Right renal pelvis (tissue), 4 donors: ENCODE data around the gene PYROXD2. TPM values are rescaled to one million over a fixed set of nuclear protein-coding genes. Genes with fewer than 3 reads are reported as not detected.

ENCODE experiments used
- DNase-seq, 4 donors: peaks; one replicate each; pipeline ENCODE4 v3.0.0-alpha.2; 2013; ENCODE audit warnings: low read depth in 4 of 4, low spot score in 3 of 4, missing footprints in 1 of 4
- polyA plus RNA-seq, 4 donors: library from polyadenylated mRNA; unstranded; fragments of 120-200 nt; gene quantifications; one replicate each; pipeline ENCODE4 v1.2.1, GENCODE V29; 2013; ENCODE audit not compliant: insufficient read length in 4 of 4

Gene PYROXD2
- 10 to 100 TPM; 13.3 to 31.1 (median 15.5) TPM for polyA plus RNA-seq

GRCh38 chr10:98414932-98415730 lies at the start of gene PYROXD2:
Gene PYROXD2, minus strand, starts transcription at chr10:98415182. Its CDS starts 47 bp downstream, at chr10:98415135.
- peak; percentile 81 to 88 (median 86) for DNase-seq

GRCh38 chr10:98463976-98464754 lies 49.2 kb upstream of the PYROXD2 start:
- DNase-seq, result no peak

GRCh38 chr10:98463016-98463415 lies 48.0 kb upstream of the PYROXD2 start:
- DNase-seq, result no peak

- no peak for DNase-seq
Observed at GRCh38 chr10:98461500-98461842, 46.5 kb upstream of the PYROXD2 start.

GRCh38 chr10:98460837-98461499 lies 46.0 kb upstream of the PYROXD2 start:
- DNase-seq, result no peak

- DNase-seq, result no peak
Observed at GRCh38 chr10:98458809-98459784, 44.1 kb upstream of the PYROXD2 start.

- DNase-seq, result no peak
Observed at GRCh38 chr10:98457721-98458120, 42.7 kb upstream of the PYROXD2 start.

- no peak for DNase-seq
Observed at GRCh38 chr10:98456686-98457482, 41.9 kb upstream of the PYROXD2 start.

GRCh38 chr10:98456043-98456570 lies 41.1 kb upstream of the PYROXD2 start:
- DNase-seq, result no peak

GRCh38 chr10:98453729-98454128 lies 38.7 kb upstream of the PYROXD2 start:
- DNase-seq, result no peak

- DNase-seq, result no peak
Observed at GRCh38 chr10:98450618-98451017, 35.6 kb upstream of the PYROXD2 start.

GRCh38 chr10:98449287-98449686 lies 34.3 kb upstream of the PYROXD2 start:
- no peak for DNase-seq

GRCh38 chr10:98446661-98447221 lies 31.8 kb upstream of the PYROXD2 start, which contains the start of gene HPS1:
Gene HPS1, minus strand, starts transcription at chr10:98446935. Its CDS starts 3,695 bp downstream, at chr10:98443240.
- DNase-seq, result peak in 3 of 4 donors; percentile 40 to 50 (median 45)

GRCh38 chr10:98446151-98446660 lies 31.2 kb upstream of the PYROXD2 start:
- DNase-seq, result no peak

- no peak for DNase-seq
Observed at GRCh38 chr10:98445200-98445812, 30.3 kb upstream of the PYROXD2 start.

- no peak for DNase-seq
Observed at GRCh38 chr10:98444314-98445006, 29.5 kb upstream of the PYROXD2 start.

- DNase-seq, result no peak
Observed at GRCh38 chr10:98438715-98439114, 23.7 kb upstream of the PYROXD2 start.
